Kidney capillary endothelial cell (primary cell): Measurements from ENCODE around the gene BLNK.
"Not testable (repeated sequence)": the region's sequence is repeated elsewhere in the genome, so short reads cannot be mapped to it uniquely, and the experiment has no call there.

Experiments
- DNase-seq: peaks from one replicate; pipeline ENCODE4 v3.0.0-alpha.2; 2018; ENCODE audit warnings: low spot score

Gene BLNK

DNA sequence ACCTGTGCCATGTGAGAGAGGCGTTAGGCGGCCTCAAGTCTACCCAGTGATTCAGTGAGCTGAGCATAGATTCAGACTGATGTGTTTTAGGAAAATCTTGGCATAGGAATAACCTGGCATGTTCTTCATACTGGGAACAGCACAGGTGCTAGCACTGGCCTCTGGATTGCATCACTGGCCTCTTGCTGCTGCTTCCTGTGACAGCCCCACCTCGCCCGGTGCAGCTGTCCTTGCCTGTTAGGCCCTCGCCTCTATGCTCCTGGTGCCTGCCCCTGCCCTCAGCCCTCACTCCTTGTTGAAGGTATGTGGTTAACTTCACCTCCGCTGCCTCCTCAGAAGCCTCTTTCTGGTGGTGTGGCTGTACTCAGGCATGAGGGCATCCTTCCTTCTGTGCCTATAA lies 46.2 kb downstream of the BLNK start:
- no peak for DNase-seq

DNA sequence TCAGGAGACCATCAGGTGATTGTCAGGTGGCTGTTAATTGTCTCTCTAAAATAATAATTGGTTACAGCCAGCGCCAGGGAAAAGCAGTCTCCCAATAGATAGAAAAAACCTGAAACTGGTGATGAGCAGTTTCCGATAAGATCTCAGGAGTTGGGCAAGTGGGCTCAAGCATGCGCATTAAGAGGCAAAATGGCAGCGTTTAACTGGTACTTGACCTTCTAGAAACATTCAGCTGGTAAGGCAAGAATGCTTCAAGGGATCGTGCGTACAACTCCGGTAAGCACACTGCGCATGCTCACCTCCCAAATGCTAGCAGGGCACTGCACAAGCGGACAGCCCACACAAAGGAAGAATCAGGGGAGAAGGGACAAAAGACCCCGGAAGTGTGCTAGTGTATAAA lies 48.5 kb downstream of the BLNK start:
- DNase-seq: no peak

DNA sequence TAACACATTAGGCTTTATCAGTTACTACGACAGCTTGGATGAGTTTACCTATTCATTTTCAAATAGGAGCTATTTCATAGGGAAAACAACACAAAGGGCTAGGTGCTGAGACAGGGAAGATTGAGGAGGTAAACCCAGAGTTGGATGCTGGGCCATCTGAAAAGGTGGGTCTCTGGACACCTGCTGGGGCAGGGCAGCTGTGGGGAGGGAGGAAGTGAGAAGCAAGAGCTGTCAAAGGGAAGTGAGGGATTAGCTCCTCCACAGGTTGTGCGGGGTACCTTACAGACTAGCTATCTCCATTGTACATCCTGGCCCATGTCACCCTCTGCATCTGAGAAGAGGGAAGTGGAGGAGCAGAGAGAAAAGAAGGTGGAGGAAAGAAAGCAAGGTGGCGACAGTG lies 48.9 kb downstream of the BLNK start:
- DNase-seq: no peak

DNA sequence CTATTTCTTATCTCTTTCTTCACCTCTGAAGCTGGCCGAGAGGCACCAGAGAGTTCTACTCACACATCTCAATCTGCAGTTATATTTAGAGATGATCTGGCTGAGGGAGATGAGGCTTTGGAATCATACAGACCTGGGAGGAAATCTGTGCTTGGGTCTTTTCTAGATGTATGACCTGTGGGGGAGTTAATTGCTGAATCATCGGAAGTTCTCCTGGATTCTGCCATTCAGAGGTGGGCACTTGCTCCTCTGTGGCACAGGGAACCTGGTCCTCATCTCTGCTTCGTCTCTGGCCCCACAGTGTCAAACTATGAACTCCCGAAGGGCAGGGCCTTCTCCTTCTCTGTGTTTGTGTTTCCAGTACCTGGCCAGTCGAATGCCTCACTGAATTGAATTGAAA lies 52.5 kb downstream of the BLNK start:
- DNase-seq: no peak

DNA sequence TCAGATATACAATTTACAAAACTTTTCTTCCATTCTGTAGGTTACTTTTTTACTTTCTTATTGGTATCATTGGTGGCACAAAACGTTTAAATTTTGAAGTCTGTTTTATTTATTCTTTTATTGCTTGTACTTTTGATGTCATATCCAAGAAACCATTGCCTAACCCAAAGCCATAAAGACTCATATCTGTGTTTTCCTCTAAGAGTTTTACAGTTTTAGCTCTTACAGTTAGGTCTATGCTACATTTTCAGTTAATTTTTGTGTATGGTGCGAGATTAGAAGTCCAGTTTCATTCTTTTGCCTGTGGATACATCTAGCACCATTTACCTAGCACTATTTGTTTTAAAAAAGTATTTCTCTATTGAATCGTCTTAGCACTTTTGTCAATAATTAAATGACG lies 53.7 kb downstream of the BLNK start:
- no peak for DNase-seq

DNA sequence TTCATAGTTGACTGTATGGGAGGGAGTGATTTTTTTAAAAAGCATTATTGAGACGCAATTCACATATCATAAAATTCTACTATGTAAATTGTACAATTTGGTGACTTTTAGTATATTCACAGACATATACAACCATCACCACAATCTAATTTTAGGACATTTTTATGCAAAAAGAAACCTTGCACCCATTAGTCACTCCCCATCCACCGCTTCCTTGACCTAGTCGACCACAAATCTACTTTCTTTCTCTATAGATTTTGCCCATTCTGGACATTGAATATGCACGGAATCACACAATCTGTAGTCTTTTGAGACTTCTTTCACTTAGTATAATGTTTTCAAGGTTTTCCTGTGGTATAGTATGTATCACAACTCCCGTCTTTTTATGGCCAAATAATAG lies 54.6 kb downstream of the BLNK start:
- DNase-seq: no peak

DNA sequence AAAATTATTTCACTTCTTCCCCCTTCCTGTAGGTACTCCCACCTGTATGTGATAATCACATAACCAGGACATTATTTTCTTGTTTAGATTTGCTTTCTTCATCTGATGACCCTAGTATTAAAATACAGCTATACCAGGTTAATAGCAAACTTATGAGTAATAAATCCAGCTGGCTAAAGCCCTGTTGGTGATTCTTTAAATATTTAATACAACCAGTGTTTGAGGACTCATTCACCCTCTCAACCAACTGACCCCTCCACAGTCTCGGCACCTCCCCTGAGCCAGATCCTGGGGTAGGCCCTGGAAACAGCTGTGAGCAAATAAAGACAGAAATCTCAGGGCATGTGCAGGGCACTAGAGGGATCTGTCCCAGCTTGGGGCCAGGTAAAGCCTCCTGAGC lies 58.5 kb downstream of the BLNK start:
- no peak for DNase-seq

DNA sequence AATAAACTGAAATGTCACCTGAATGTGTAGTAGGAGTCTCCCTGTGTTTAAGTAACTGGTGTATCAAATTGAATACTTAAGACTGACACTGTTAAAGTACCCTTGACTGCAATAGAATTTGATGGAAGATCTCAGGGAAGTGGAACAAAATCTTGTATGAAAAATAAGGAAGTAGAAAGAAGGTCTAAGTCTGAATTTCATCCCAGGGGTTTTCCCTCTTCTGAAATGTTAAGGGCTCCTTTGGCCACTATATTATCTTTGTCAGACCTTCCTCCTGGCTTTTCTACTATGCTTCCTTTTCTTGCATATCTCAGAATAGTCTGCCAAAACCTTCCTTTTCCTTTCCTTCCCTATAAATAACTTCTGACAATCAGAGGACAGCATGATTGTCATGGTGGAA lies 59.6 kb downstream of the BLNK start:
- DNase-seq: no peak

DNA sequence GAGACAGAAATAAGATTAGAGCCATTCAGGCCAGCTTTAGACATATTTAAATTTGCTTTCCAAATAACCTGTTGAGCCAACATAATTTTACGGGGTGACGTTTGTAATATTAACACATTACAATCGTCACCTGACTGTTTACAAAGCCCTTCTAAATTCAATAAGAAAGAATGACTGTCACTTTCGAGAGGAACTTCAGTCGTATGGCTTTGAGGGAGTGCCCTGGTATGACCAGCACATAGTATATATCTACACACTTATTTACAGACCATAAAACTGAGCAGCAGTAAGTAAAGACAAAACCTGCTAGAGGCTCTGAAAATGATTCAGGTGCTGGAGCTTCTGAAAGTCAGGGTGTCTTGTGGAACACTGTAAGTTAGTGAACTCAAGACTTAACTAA lies 62.4 kb downstream of the BLNK start:
- DNase-seq: no peak

DNA sequence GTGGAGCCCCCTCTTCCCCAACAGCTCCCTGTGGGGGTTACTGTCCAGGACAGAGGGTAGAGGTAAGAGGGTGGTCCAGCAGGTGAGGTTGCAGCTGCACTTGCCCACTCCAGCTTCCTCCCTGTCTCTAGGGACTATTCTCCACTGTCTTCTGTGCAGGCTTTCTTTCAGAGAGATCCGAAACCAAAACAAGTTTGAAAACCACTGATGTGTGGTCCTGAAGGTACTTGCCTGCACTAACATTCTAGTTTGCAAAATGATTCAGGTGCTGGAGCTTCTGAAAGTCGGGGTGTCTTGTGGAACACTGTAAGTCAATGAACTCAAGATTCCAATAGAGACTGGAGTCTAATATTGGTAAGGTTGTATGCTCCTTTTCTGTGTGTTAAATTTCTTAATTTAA lies 63.1 kb downstream of the BLNK start:
- DNase-seq: no peak

DNA sequence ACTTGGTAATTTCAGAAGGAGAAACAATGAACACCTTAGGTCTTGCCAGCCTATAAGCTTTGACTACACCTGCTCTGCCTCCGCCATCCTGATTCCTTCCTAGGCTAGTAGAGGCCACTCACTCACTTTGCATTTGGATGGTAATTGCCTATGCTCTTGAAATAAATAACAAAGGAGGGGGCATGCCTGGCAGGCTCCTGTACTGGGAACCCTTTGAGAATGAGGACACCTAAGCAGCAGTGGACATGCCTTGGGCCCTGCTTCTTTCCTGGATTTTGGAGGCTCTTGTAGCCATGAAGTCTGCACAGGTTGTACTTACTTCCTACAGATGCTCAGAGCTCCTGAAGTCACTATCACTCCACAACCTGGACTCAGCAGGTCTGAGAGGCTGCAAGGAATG lies 65.8 kb downstream of the BLNK start:
- no peak for DNase-seq

- no peak for DNase-seq
These were observed 69.8 kb downstream of the BLNK start for GRCh38 chr10:96201525-96201924.

GRCh38 chr10:96189505-96189904 lies 81.9 kb downstream of the BLNK start:
- DNase-seq: not testable (repeated sequence)

DNA sequence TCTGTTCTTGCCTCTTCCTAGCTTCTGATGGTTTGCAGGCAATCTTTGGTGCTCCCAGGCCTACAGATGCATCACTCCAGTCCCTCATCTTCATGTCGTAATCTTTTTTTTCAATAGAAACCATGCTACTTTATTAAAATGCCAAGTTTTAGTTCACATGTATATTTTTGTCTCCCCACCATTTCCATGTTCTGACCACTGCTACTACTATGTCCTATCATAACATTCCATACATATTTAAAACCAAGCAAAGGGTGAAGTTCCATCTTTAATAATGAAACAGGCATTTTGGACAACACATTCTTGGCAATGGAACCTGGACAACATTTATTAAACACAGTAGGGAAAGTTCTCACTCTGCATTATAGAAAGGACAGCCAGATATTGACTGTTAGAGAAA lies 82.5 kb downstream of the BLNK start:
- DNase-seq: no peak

- no peak for DNase-seq
These were observed 82.9 kb downstream of the BLNK start for GRCh38 chr10:96188421-96188820.

DNA sequence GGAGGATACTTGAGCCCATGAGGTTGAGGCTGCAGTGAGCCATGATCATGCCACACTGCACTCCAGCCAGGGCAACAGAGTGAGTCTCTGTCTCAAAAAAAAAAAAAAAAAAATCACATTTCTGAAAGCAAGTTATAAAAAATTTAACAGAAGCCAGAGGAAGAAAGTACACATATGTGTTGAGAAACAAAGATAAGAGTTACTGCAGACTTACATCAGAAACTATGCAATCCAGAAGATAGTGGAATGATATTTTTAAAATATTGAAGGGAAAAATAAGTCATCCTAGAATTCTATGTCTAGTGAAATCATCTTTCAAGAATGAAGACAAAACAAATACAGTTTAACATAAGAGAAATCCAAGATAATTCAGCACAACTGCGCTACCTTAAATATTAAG lies 94.4 kb downstream of the BLNK start:
- no peak for DNase-seq

DNA sequence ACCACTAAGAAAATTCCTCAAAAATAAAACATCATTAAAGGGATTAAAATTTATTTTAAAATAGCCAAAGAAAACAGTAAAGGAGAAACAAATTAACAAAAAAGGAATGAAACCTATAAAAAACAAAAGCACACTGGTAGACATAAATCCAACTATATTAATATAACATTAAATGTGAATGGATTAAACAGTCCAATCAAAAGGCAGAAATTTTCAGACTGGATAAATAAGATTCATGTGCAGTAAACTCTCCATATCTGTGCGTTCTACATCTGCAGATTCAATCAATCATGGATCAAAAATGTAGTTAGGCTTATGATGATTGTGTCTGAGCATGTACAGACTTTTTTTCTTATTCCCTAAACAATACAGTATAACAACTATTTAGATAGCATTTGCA lies 98.7 kb downstream of the BLNK start:
- DNase-seq: no peak

DNA sequence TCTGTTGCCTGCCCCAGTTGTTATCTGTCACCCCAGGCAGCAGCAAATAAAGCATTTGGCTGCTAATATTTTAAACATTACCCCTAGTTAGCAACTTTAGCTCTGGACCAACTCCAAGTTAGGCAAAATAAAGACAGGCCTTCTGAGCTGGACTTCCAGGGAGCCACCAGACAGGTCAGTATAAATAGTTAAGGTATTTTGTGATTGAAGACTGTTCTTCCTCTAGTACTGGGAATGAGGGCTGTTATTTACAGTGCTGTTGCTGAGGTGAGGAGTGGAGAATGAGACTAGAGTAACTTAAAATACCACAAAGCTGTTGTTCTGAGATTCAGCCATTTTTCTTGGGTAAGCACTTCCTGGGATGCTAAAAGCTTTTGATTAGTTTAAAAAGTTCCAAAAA lies 101.1 kb downstream of the BLNK start:
- DNase-seq: no peak

DNA sequence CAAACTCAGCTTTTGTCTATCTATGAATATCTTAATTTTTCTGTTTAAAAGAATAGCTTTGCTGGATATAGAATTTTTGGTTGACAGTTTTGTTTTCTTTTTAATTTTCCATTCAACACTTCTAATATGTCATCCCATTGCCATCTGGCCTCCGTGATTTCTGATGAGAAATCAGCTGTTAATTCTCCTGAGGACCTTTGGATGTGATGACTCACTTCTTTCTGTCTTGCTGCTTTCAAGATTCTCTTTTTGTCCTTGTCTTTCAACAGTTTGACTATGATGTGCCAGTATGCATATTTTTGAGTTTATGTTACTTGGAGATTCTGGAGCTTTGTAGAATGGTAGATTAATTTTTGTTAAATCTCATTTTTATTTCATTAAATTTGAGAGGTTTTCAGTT lies 102.8 kb downstream of the BLNK start:
- DNase-seq: no peak

DNA sequence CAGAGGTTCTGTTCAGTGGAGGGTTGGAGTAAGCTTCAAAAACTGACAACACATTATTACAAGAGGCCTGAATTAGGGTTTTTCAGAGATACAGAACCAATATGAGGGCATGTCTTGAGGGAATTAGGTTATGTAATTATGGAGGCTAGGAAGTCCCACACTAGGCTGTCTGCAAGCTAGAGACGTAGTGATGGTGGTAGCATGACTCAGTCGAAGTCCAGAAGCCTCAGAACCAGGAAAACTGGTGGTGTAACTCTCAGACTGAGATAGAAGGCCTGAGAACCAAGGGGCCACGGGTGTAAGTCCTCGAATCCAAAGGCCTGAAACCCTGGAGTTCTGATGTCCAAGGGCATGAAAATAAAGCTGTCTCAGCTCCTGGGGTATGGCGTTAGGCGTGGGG lies 105.6 kb downstream of the BLNK start:
- no peak for DNase-seq

GRCh38 chr10:96153070-96153469 lies 118.3 kb downstream of the BLNK start:
- DNase-seq: peak; percentile 21

- DNase-seq: no peak
These were observed 118.9 kb downstream of the BLNK start for GRCh38 chr10:96152437-96152836.
